Mononuclear cell (primary cell): ENCODE data around the gene ZMIZ1. TPM values are rescaled to one million over a fixed set of nuclear protein-coding genes. Genes with fewer than 3 reads are reported as not detected.

Experiments used
- H3K27me3 ChIP-seq: 2 replicates; pipeline ENCODE4 v1.6.0; 2011; ENCODE audit warnings: low read length, control low read depth; ENCODE audit not compliant: insufficient read depth
- H3K4me1 ChIP-seq: 2 replicates; pipeline ENCODE4 v1.5.1; 2011; ENCODE audit warnings: mild to moderate bottlenecking, low read length, control low read depth; ENCODE audit not compliant: insufficient read depth
- H3K4me3 ChIP-seq: 2 replicates; pipeline ENCODE4 v1.5.1; 2011; ENCODE audit warnings: mild to moderate bottlenecking, low read length, moderate library complexity
- H3K9me3 ChIP-seq: 2 replicates; pipeline ENCODE4 v1.5.1; 2011; ENCODE audit warnings: low read depth, mild to moderate bottlenecking, control low read depth, low read length
- total RNA-seq: library from RNA; depleted of rRNA; stranded (reverse); fragments of >200 nt; gene quantifications from one replicate; pipeline ENCODE4 v1.2.3, GENCODE V29; 2012

ZMIZ1 gene
- total RNA-seq, 1 donor = 26.2 TPM

DNA sequence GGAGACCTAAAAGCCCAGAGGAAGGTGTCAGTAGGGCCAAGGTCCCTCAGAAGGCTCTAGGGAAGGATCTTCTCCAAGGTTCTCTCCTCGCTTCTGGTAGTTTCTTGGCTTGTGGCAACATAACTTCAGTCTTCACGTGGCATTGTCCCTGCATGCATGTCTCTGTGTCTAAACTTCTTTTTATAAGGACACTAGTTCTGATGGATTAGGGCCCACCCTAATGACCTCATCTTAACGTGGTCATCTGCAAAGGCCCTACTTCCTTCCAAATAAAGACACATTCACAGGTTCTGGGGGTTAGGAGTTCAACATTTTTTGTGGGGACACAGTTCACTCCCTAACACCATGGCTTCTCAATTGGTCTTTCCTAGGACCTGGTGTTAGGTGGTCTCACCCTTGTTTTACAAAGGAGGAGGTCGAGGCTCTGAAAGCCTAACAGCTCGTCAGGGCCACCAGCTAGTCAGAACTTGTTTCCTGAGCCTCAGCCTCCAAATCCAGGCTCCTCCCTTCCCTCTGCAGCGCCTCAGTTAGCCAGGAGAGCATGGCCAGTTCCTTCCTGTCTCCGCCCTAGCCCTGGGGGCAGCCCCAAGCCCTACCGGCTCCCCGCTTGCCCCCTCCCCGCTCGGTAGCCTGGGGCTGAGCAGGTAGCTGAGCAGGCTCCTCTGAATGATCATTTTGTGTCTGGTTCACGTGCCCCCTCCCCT is 168.8 kb downstream of the ZMIZ1 start:
- Histone ChIP-seq H3K9me3 (no peaks in the 10 kb centered on the region), H3K4me1 (peaks cover 51% of the 10 kb centered on the region), H3K4me3 (no peak overlapping the region), H3K27me3 (no peaks in the 10 kb centered on the region)

DNA sequence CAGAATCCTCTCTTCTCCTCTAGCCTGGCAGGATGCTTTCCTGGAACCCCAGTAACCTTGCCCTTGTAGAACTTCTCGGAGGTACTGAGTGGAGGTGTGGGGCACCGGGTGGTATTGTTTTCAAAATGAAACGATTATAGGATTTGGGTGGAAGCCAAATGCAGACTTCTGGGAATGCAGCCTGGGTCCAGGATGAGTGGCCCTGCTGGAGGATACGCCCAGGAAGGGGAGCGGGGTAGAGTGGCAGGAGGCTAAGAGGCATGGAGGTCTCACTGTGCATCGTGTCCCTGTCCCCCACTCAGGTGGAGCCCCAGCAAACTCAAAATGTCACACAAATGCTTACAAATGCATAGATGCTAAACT is 169.4 kb downstream of the ZMIZ1 start:
- Histone ChIP-seq H3K4me3 (no peak overlapping the region), H3K9me3 (no peaks in the 10 kb centered on the region), H3K27me3 (no peaks in the 10 kb centered on the region), H3K4me1 (peaks cover 51% of the 10 kb centered on the region)

DNA sequence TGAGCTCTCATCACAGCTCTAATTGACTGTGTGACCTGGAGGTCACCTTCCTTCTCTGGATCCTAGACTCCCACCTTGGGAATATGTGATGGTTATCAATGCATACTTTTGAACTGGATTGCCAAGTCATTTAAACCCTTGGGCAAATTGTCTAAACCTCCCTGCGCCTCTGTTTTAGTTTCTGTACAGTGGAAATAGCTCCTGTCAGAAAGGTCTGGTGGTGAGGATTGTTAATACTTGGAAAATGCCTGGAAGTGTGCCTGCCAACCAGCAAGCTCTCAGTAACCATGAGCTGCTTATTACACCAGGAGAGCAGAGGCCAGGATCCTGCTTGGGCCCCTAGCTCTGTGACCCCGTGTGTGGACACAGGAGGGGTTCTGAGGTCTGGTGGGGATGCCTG is 169.8 kb downstream of the ZMIZ1 start:
- no peaks in the 10 kb centered on the region for H3K27me3 ChIP-seq
- H3K9me3 ChIP-seq = no peaks in the 10 kb centered on the region
- peaks cover 51% of the 10 kb centered on the region for H3K4me1 ChIP-seq
- no peak overlapping the region for H3K4me3 ChIP-seq

DNA sequence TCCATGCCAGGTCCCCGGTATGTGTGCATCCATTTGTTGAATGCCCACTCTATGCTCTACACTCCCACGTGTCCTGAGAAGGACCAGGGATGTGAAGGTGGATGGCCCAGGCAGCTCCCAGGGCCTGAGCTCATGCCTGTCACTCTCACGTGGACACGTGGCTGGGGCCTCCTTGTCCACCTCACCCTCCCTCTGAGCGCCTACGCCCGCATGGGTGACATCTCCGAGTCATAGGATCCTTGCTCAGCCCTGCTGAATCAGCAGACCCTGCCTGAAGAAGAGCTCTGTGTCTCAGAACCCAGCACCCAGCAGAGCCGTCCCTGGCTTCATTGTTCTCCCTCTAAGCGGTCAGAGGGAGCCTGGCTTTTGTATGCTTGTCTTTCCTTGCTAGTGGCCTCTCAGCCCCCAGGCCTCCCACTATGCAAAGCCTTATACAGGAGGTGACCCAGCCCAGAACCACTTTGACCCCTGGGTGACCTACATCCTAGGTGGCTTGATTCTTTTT is 170.6 kb downstream of the ZMIZ1 start:
- Histone ChIP-seq H3K4me1 (peaks cover 59% of the 10 kb centered on the region), H3K27me3 (no peaks in the 10 kb centered on the region), H3K4me3 (no peak overlapping the region), H3K9me3 (no peaks in the 10 kb centered on the region)

DNA sequence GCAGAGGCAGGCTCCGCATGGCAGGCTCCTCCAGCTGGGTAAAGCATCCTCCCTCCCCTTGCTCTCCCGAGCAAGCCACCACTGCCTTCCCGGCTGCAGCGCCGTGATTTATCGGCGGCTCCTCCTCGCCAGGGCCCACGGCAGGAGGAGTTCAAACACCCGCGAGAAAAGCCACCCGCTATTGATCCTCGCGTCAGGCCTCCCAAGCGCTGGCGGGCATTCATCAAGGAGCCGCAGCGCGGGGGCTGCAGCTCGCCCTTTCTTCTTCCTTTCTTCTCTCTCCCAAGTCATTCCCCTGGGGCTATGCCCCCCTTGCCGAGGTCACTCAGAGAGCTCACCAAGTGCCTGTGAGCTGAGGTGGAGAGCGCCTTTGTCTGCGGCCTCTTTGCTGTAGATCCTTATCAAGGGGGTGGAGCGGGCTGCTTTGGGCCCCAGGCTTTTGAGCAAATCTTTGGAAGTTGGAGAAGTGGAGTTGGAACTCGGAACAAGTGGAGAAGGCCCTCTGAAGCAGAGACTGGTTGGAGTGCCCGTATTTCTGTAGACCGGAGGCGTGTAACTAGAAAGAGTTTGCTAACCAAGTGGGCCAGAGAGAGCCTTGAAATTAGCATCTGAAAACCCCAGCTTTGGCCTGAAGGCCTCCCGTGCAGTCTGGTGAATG is 171.3 kb downstream of the ZMIZ1 start:
- Histone ChIP-seq H3K4me3 (no peak overlapping the region), H3K9me3 (no peaks in the 10 kb centered on the region), H3K27me3 (no peaks in the 10 kb centered on the region), H3K4me1 (peaks cover 66% of the 10 kb centered on the region)

DNA sequence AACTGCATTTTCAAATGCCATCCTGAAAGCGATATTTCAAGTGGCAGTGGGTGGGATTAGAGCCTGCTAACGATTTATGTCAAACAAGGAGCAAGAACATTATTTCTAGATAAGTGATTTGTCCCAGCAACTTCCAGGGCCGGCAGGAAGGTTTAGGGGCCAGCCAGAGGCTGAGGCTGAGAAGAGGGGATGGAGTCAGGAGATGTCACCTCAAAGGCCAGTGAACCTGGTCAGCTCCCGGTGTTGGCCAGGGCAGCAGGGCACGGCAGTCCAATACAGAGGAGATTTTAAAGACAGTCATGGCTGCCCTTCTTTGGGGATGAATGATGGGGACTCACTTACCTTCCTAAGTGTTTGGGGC is 172.8 kb downstream of the ZMIZ1 start:
- peaks cover 81% of the 10 kb centered on the region for H3K4me1 ChIP-seq
- H3K9me3 ChIP-seq = no peaks in the 10 kb centered on the region
- H3K4me3 ChIP-seq = peak overlapping the region; percentile 27
- H3K27me3 ChIP-seq = no peaks in the 10 kb centered on the region

DNA sequence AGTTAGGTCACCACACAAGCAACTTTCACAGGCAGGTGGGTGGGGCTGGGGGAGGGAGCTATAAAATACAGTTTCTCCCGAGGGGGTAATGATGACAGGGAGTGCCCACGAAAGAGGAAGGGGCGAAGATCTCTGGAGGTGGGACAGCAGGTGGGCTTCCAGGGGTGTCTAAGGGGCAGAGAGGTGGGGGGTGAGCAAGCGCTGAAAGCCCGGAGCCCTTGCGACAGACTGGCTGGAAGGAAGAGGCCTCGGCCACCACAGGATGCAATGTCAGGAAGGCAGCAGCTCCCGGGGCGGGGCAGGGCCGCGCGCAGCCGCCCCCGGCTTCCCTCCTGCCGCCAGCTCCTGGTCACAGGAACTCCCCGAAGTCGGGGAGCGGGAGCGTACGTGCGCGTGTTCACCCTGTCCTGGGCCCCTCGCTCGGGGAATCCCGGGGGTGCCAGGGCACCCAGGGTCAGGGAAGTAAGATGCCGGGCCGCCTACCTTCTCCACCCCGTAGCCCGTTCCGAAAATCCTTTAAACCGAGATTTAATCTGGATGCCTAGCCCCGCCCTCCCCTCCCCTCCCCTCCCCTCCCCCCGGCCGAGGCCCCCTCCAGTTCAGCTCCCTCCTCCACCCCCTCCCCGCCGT is 173.3 kb downstream of the ZMIZ1 start:
- H3K27me3 ChIP-seq = no peaks in the 10 kb centered on the region
- H3K4me1 ChIP-seq = peaks cover 82% of the 10 kb centered on the region
- H3K9me3 ChIP-seq = no peaks in the 10 kb centered on the region
- peak overlapping the region; percentile 38 for H3K4me3 ChIP-seq

DNA sequence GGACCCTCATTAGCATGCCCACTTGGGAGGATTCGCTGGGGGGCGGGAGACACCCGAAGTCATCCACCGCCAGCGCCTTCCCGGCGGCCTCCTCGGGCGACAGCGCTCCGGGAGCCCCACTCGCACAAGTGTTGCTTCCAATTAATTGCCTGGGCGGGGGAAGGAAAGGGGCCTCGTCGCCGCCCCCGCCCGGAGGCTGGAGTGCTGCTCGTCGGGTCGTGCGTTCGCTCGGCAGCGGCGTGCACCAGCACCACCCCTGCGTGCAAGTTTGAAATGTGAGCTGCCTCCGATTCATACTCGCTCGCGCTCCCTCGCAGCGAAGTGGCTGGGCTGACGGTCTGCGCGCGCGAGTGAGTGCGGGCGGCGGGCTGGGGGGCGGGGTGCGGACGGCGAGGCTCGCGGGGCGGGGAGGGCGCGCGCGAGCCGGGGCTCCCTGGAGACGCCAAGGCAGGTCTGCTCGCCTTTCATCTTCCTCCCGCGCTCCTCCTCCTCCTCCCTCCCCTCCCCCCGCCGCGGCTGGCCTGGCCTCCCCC is 173.9 kb downstream of the ZMIZ1 start:
- no peaks in the 10 kb centered on the region for H3K27me3 ChIP-seq
- no peaks in the 10 kb centered on the region for H3K9me3 ChIP-seq
- peak overlapping the region; percentile 38 for H3K4me3 ChIP-seq
- H3K4me1 ChIP-seq = peaks cover 82% of the 10 kb centered on the region

DNA sequence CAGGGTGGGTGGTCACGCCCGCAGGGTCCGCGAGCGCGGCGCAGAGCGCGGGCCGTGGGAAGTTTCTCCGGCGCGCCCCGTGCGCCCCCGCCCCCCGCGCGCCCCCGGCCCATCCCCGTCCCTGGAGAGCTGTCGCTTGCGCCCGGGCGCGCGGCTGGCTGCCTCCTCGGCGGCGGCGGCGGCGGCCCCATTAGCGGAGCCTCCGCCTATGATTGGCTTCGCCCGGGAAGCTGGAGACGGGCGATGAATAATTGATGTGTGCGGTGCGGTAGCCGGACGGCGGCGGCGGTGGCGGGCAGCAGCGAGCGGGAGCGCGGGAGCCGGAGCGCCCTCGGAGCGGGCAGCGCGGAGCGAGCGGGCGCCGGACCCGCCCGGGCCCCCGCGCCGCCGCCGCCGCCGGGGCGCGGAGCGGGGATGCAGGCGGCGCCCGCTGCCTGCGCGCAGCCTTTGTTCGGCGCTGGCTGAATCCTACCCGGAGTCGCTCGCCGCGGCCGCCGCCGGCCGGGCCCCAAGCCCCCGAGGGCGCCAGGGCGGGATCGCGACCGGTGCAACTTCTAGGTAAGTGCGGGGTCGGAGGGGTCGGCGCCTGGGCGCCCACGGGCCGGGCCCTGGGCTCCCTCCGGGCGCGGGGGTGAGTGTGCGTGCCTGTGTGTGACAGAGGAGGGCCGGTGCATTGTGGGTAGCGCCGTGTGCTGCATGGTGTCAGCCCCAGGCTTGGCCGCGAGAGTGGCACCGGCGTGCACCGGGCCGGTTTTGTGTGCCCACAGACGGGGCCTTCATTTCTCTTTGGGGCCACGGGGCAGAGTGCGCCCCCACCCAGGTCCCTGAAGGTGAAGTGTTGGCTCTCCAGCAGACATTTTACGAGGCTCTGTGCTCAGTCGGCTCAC is 174.7 kb downstream of the ZMIZ1 start:
- Histone ChIP-seq H3K27me3 (no peaks in the 10 kb centered on the region), H3K9me3 (no peaks in the 10 kb centered on the region), H3K4me3 (peak overlapping the region; percentile 45), H3K4me1 (peaks cover 82% of the 10 kb centered on the region)

DNA sequence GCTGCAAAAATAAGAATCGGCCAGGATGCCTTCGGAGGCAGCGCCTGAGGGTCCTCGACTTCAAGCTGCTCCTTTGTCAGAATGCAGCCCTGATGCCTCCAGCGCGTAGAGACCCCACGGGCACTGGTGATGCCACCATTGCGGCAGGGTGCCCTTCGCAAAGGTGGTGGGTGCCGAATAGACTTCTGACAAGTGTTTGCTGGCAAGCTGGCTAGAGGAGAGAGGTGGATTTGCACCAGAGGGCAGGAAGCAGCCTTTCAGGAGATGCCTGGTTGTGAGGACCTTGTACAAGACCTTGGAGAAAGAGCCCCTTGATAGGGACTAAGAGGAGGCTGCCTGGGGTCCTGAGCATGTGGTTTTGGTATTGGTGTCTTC is 175.3 kb downstream of the ZMIZ1 start:
- H3K9me3 ChIP-seq = no peaks in the 10 kb centered on the region
- H3K4me3 ChIP-seq = peak overlapping the region; percentile 45
- H3K27me3 ChIP-seq = no peaks in the 10 kb centered on the region
- H3K4me1 ChIP-seq = peaks cover 82% of the 10 kb centered on the region

DNA sequence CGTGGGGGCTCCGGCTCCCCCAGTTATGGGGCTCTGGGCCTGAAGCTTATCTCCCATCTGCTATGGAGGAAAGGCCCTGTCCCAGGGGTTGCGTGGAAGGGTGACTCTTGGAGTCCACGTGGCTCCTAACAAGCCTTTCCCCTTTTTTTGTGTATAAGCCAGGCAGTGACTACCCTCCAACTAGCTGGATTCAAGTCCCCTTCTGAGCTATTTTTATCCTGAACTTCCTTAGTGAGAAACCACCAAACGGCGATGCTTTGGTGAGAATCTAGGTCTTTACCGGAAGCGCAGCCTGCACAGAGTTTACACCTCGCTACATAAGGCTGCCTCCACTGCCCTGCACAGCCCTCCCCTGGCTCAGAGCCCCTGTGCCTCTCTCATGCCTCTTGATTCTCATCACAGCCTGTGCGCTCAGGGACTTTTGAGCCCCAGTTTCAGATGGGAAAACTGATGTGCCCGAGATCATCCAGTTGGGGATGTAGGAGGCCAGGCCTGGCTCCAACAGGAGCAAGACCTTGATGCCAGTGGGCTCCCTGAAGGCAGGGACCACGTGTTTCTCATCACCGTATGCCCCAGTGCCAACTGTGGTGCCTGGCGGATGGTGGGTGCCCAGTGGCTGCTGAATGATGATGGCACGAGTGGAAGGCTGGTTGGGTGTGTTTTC is 176.2 kb downstream of the ZMIZ1 start:
- Histone ChIP-seq H3K4me1 (peaks cover 84% of the 10 kb centered on the region), H3K4me3 (no peak overlapping the region)

DNA sequence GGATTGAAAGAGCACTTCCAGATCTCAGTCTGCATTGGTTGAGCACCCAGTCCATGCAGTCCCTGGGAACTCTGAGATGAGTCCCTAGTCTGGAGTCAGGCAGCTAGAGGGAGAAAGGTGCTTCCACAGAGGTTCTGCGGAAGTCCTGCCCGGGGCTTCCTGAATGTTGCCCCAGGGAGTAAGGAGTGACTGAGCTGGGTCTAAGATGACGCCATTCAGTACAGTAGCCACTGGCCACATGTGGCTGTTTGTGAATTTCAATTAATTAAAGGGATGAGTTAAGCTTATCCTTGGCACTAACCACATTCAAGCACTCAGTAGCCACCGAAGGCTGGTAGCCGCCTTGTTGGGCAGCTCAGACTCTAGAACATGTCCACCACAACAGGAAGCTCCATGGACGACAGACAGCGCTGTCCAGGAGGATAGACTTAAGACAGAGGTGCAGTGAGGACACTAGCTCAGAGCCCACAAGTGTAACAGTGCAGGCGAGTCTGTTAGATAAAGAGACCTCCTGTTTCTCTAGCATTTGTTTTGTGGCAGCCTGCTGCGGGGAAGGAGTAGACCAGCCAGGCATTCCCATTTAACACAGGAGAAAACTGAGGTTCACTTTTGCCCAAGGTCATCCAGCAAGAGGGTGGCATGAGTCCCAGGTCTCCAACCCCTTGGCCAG is 176.9 kb downstream of the ZMIZ1 start:
- Histone ChIP-seq H3K4me3 (no peak overlapping the region), H3K4me1 (peaks cover 86% of the 10 kb centered on the region), H3K27me3 (no peaks in the 10 kb centered on the region), H3K9me3 (no peaks in the 10 kb centered on the region)

More for the DNA sequence above, 176.2 kb downstream of the ZMIZ1 start:
- H3K9me3 ChIP-seq = no peaks in the 10 kb centered on the region
- no peaks in the 10 kb centered on the region for H3K27me3 ChIP-seq

DNA sequence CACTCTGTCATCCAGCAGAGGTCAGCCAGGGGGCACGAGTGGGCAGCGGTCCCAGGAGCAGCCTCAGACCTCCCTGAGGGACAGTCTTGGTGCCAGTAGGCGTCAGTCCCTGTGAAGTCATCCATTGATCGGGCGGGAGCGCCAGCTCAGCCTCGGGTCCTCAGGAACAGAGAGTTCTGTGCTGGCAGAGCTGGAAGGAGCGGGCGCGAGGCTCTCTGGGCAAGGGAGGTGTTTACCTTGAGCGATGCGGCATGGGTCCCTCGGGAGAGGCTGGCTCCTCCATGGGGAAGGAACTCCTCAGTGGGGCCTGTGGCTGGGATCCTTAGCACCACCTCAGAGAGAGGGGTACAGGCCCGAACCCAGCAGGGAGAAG is 177.4 kb downstream of the ZMIZ1 start:
- peaks cover 86% of the 10 kb centered on the region for H3K4me1 ChIP-seq
- no peak overlapping the region for H3K4me3 ChIP-seq
- H3K9me3 ChIP-seq = no peaks in the 10 kb centered on the region
- no peaks in the 10 kb centered on the region for H3K27me3 ChIP-seq
